HG03103 (cell line): ENCODE measurements around the gene TIMM9.
"Not testable (repeated sequence)": the region's sequence is repeated elsewhere in the genome, so short reads cannot be mapped to it uniquely, and the experiment has no call there.

Experiments
- ATAC-seq: cut with Tn5 transposase; IDR thresholded peaks from one replicate; pipeline ENCODE4 v1.9.1; 2021; ENCODE audit warnings: low read depth; ENCODE audit not compliant: unreplicated experiment

TIMM9 gene

DNA sequence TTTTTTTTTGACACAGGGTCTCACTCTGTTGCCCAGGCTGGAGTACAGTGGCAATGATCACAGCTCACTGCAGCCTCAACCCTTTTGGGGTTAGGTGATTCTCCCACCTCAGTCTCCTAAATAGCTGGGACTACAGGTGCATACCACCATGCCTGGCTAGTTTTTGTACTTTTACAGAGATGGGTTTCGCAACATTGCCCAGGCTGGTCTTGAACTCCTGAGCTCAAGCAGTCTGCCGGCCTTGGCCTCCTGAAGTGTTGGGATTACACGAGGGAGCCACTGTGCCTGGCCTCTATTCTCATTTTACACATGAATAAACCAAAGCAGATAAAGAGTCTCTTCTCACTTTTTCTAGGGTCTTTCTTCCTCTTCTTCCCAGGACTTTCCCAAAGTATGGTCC is 28.4 kb downstream of the TIMM9 start:
- no peak for ATAC-seq

- no peak for ATAC-seq
Measured at GRCh38 chr14:58398495-58398894, 28.8 kb downstream of the TIMM9 start.

GRCh38 chr14:58397156-58397555 is 30.2 kb downstream of the TIMM9 start:
- ATAC-seq: no peak

DNA sequence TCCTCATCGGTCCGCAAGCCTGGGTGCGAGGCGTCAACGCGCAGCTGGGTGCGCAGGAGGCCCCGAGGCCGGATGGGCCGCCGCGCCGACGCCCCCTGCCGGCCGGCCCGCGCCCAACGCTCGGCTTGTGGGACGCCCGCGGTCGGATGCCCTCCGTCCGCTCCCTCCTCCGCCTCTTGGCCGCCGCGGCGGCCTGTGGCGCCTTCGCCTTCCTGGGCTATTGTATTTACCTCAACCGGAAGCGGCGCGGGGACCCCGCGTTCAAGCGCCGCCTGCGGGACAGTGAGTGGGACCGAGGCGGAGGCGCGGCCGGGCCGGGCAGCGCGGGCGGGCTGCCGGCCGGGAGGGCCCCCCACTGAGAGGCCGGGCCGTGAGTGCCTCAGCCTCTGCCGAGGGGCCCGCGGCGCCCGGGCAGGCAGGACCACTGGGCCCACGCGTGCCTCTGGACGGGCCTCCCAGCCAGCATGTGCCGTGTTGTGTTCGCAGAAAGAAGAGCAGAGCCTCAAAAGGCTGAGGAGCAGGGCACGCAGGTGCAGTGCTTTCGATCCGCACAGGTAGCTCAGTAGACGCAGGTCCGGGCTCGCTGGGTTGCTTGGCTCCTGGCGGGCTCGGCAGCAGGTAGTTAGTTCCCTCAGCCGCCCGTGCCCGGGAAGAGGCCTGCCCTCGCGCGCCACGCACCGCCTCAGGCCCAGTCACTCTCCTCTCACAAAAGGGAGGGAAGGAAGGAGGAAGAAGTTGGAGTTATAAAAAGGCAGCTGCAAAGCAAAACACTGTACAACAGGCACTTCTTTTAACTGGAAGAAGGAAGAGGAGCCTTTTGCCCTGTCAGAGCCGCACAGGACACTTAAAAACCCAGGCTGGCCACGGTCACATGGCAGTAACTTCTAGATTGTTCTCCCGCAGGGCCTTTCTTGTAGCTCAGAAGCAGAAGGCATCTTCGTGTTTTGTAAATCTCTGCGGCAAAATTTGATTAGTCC is 31.2 kb downstream of the TIMM9 start, which contains the start of gene TOMM20L:
Gene TOMM20L, plus strand, starts transcription at position 119 of the 977 bp plus-strand sequence. Its CDS starts 28 bp downstream, at position 147.
- peak; percentile 92 for ATAC-seq

GRCh38 chr14:58395562-58395811 is 31.8 kb downstream of the TIMM9 start:
- no peak for ATAC-seq

DNA sequence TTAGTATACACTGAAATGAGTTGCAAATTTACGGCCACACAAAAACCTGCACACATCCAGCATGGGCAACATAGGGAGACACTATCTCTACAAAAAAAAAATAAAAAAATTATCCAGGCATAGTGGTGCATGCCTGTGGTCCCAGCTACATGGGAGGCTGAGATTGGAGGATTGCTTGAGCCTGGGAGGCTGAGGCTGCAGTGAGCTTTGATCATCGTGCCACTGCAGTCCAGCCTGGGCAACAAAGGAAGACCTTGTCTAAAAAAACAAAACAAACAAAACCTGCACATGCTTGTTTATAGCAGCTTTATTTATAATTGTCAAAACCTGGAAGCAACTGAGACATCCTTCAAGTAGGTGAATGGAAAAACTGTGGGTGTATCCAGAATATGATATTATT is 36.5 kb downstream of the TIMM9 start:
- no peak for ATAC-seq

- ATAC-seq: no peak
Measured at GRCh38 chr14:58376791-58377190, 50.5 kb downstream of the TIMM9 start.

DNA sequence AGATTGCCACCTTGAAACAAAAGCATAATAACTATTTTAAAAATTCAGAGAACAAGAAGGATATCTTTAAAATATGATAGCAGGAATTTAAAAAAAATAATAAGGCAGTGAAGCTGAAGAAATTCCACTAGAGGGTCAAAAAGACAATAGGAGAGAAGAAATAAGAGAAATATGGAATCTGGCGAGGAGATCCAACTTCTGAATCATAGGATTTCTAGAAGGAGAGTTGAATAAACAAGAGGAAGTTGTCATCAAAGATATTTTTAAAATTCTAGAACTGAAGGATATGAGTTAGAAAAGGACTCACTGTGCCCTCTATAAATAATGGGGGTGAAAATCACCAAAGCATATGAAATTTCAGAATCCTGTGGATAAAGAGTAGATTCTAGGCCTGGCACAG is 58.4 kb downstream of the TIMM9 start:
- no peak for ATAC-seq

DNA sequence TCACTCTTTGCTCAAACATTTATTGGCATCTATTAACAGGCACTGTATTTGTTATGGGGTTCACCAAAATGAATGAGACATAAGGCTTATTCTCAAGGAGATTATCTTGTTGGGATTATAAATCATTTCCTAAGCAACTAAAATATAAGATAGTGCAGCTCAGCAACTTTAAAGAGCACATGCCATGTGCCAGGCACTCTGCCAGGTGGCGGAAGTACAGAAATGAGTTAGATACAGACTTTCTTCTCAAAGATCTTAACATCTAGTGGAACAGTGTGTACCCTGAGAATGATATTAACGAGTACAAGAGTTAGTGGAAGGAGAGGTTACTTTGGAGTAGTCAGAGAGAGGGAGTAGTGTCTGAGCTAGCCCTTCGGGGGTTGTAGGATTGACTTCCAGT is 60.0 kb downstream of the TIMM9 start:
- ATAC-seq: no peak

GRCh38 chr14:58364316-58364715 is 63.0 kb downstream of the TIMM9 start:
- ATAC-seq: no peak

- ATAC-seq: no peak
Measured at GRCh38 chr14:58362798-58363412, 64.4 kb downstream of the TIMM9 start.

GRCh38 chr14:58362272-58362671 is 65.1 kb downstream of the TIMM9 start:
- not testable (repeated sequence) for ATAC-seq
